H54 (cell line): ENCODE measurements around the gene KANK2.

ENCODE experiments used
- DNase-seq: peaks from one replicate; pipeline ENCODE4 v3.0.0; 2011; ENCODE audit warnings: low spot score, mixed read lengths; ENCODE audit not compliant: insufficient read length
- FAIRE-seq: peaks from 3 replicates; lab custom pipeline; 2011; peaks lifted over from hg19 to GRCh38; lab: Jason Lieb, UNC
- POLR2A ChIP-seq: IDR thresholded peaks from 2 replicates; pipeline ENCODE4 v1.6.1; 2011; ENCODE audit warnings: low read depth, mild to moderate bottlenecking, low read length

KANK2 gene

DNA sequence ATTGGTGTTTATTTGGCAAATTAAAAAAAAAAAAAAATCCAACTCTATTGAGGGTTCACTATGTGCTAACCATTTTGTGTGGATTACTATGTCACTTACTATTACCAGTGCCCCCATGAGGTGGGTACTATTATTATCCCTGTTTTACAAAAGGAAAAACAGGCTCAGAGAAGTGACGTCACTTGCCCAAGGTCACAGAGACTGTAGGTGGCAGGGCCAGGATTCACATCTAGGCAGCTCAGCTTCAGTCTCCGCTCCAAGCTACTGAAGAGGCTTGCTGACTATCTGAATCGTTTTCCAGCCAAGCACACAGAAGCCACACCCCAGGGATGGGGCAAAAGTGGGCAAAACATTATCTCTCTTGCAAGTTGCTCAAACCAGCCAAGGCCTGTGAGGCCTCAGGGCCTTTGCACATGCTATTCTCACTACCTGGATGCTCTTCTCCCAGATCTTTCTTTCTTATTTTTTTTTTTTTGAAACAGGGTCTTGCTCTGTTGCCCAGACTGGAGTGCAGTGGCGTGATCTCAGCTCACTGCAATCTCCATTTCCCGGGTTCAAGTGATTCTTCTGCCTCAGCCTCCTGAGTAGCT, 37.2 kb upstream of the KANK2 start:
- FAIRE-seq (no peak), DNase-seq (no peak)
- TF ChIP-seq POLR2A: no peak

DNA sequence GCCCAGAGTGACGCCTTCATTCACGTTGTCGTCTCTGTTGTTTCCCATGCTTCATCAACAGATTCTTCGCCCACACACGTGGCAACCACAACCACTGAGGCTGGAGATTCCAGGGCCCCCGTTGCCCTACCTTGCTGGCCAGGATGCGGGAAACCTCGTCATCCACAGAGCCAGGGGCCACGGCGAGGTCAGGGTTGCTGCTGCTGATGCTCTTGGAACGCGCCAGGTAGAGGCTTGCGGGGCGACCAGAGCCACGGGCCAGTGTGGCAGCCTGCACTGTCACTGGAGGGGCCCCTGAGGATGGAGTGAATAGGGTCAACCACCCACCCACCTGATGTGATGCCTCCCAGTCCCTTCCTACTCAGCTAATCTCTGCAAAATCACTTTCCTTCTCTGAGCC, 35.7 kb upstream of the KANK2 start:
- no peak for DNase-seq
- no peak for TF ChIP-seq POLR2A
- FAIRE-seq: no peak

DNA sequence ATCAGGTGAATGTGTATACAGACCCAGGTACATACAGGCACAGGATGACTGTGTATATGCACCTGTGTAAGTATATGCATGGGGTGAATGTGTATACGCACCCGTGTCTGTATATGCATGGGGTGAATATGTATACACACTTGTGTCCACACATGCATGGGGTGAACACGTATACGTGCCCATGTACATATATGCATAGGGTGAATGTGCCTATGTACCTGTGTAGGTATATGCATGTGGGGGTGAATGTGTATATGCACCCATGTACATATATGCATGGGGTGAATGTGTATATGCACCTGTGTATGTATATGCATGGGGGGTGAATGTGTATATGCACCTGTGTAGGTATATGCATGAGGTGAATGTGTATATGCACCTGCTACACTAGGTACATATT, 35.2 kb upstream of the KANK2 start:
- DNase-seq (no peak), FAIRE-seq (no peak)
- no peak for TF ChIP-seq POLR2A

DNA sequence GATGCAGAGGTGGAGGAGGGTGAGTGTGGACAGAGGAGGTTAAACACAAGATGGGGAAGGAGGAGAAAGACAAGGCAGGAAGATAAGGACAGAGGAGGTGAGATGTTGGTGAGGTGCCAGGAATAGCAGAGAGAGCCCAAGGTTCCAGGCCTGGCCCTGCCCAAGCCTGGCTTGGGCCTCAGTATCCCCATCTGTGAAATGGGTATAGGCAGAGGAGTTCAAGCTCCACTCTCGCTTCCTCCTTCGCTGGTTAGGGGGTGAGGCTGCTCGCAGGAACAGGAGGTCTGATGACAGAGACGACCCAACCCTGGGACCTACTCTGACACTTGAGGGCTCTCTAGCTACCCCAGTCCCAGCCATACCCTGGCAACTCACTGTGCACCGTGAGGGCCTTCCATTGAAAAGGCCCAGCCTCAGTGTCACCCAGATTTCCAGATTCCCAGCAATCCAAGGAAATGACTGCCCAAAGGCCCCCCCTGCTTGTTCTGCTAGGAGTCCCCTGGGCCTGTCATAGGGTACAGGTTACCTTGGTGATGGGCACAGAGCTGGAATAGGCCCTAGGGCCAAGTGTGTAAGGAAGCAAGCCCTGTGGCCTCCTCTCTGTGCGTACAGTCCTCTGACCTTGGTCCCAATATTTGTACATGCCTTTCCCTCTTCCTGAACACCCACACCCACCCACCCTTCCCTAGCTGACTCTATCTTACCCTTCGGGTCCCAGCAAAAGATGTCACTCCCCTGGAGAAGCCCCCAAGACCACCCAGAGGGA, 33.5 kb upstream of the KANK2 start:
- DNase-seq (no peak), FAIRE-seq (no peak)
- TF ChIP-seq POLR2A: no peak

DNA sequence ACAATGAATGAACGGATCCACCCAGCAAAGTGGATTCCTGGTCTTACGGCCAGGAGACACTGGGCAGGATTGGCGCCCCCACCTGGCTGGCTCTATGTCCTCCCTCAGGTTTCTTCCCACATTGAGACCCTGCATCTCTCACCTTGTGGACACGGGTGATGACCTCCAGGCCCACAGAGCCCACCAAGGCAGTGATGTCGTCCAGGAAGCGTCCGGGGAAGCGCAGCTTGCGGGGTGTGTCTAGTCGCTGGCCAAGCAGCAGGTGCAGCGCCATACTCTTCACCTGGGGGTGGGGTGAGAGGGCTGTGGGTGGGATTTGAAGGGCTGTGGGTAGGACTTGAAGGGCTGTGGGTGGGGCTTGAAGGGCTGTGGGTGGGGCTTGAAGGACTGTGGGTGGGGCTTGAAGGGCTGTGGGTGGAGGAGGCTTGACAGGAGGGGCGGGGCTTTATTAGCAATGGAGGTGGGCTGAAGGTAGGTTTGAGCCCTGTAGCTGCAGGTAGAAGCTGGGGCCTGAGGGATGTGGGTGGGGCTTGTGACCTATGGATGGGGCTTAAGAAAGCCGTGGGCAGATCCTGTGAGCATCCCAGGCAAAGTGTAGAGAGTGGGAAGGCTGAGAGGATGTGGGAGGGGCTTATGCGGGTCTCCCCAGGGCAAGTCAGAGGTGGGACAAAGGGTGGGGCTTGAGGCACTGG, 30.0 kb upstream of the KANK2 start:
- no peak for TF ChIP-seq POLR2A
- DNase-seq (no peak), FAIRE-seq (no peak)

DNA sequence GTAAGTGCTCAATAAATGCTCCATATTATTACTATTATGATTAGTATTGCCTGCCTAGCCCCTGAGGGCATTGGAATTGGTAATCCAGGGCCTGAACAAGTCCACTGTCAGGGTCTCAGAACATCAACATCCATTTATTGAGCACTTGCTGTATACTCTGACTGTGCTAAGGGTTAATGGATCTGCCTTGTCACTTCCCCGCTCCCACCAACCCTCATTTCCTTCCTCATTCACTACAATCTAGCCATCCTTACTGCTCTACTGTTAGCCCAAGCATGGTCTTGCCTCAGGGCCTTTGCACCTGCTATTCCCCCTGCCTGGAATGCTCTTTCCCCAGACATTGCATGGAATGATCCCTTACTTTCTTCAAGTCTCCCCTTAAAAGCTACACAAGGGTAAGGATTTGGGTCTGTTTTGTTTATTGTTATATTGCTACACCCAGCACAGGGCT, 29.4 kb upstream of the KANK2 start:
- DNase-seq (no peak), FAIRE-seq (no peak)
- no peak for TF ChIP-seq POLR2A

DNA sequence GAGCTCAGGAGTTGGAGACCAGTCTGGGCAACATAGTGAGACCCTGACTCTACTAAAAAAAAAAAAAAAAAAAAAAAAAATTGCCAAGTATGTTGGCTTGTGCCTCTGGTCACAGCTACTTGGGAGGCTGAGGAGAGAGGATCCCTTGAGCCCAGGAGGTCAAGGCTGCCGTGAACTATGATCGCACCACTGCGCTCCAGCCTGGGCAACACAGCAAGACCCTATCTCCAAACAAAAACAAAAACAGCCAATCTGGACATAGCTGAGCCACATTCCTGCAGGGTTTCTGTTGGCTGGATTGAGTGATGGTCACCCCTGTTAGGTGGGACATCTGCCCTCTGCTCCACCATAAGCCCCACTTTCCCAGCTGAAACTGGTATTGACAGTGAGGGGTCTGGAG, 28.5 kb upstream of the KANK2 start:
- DNase-seq: no peak
- FAIRE-seq: no peak
- TF ChIP-seq POLR2A: no peak

DNA sequence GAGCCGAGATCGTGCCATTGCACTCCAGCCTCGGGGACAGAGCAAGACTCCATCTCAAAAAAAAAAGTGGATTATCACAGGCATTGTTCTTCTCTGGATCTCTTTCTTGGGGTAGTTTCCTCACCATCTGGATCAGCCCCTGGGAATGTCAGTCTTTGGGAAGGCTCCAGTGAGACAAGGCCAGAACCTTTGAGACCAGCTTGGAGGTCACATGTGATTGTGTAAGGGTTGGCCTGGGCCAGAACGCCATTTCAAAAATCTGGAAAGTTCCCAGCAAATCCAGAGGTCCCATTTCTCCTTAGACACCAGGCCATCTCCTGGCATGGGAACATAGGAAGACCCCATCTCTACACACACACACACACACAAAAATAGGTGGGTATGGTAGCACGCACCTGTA, 27.8 kb upstream of the KANK2 start:
- no peak for TF ChIP-seq POLR2A
- FAIRE-seq: no peak
- no peak for DNase-seq

DNA sequence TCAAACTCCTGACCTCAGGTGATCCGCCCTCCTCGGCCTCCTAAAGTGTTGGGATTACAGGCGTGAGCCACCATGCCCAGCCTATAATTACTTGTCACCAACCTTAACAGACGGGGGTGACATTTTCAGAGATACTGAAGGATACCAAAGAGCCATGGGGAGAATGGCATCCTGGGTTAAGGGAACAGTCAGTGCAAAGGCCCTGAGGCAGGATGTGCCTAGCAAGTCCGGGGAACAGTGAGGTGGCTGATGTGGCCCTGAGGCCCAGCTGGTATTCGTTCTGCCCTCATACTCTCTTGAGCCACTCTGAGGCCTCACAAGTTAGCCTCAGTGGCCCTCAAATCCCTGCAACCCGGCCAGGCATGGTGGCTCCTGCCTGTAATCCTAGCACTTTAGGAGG, 27.1 kb upstream of the KANK2 start:
- TF ChIP-seq POLR2A: no peak
- no peak for FAIRE-seq

DNA sequence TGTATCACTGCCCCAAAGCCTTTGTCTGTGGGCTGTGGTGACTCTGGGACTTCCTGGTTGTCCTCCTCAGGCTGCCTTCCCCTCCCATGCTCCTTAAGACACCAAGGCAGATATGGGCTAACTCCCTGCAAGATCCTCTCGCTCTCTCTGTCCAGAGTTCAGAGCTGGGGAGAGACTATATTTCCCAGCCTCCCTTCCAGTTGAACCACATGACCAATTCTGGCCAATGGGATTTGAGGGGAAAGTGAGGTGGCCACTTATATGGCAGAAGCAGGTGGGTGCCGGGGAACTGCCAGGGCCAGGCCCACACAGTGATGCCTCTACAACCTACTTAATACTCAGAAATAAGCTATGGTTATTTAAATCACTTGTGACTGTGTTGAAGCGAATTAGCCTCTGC, 25.9 kb upstream of the KANK2 start:
- no peak for FAIRE-seq
- DNase-seq: no peak
- no peak for TF ChIP-seq POLR2A

More for the DNA sequence above, 27.1 kb upstream of the KANK2 start:
- DNase-seq: no peak

DNA sequence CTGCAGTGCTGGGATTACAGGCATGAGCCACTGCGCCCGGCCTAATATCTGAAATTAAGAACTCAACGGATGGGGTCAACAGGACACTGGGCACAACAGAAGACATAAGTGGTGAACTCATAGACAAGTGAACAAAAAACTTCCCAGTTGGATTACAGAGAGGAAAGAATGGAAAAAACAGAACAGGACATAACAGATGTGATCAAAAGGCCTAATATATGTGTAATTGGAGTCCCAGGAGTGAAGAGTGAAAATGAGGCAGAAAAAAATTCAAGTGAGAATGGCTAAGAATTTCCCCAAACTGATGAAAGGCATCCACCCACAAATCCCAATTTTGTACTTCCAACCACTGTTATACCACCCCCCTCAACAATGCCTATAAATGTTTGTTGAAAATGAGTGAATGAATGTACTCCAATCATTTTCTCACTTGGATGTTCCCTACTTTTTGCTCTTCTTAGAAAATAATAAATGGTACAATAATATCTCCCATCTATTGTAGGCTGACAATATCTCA, 23.8 kb upstream of the KANK2 start:
- no peak for TF ChIP-seq POLR2A
- FAIRE-seq: no peak
- no peak for DNase-seq

DNA sequence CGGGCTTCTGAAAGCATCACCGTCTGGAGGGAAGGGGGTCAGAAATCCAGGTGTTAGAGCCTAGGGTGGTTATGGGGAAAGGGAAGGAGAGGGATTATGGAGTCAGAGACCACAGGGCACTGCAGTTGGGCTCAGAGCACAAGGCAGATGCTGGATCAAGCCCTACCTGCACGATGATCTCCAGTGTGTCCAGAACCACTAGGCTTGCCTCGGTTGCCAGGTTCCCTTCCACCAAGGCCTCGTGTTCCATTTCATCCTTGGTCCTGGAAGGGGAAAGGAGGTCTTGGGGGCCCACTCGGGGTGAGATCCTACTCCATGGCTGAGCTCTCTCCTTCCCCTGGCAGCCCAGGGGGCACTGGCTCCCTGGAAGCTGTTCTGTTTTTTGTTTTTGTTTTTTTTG, 17.0 kb upstream of the KANK2 start:
- FAIRE-seq: no peak

DNA sequence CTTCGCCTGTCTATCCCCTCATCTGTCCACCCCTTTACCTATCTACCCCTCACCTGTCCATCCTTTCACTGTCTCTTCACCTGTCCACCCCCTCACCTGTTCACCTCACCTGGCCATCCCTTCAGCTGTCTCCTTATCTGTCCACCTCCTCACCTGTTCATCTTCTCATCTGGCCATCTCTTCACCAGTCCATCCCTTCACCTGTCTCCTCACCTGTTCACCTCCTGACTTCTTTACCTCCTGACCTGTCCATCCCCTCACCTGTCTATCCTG, 13.2 kb upstream of the KANK2 start:
- no peak for DNase-seq
- TF ChIP-seq POLR2A: no peak
- no peak for FAIRE-seq

More for the DNA sequence above, 17.0 kb upstream of the KANK2 start:
- no peak for TF ChIP-seq POLR2A
- DNase-seq: no peak

DNA sequence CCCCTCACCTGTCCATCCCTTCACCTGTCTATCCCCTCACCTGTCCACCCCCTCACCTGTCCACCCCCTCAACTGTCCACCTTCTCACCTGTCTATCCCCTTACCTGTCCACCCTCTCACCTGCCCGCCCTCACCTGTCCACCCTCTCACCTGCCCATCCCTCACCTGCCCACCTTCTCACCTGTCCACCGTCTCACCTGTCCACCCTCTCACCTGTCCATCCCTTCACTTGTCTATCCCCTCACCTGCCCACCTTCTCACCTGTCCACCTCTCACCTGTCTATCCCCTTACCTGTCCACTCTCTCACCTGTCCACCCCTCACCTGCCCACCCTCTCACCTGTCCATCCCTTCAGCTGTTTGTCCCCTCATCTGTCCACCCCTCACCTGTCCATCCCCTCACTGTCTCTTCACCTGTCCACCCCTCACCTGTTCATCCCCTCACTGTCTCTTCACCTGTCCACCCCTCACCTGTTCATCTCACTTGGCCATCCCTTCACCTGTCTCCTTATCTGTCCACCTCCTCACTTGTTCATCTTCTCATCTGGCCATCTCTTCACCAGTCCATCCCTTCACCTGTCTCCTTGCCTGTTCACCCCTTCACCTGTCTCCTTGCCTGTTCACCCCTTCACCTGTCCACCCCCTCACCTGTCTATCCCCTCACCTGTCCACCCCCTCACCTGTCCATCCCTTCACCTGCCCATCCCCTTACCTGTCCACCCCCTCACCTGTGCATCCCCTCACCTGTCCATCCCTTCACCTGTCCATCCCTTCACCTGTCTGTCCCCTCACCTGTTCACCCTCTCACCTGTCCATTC, 12.7 kb upstream of the KANK2 start:
- FAIRE-seq (no peak), DNase-seq (no peak)
- TF ChIP-seq POLR2A: no peak
